Liver (tissue), 9 donors: Measurements from ENCODE around the gene SPSB2. TPM values are rescaled to one million over a fixed set of nuclear protein-coding genes. Genes with fewer than 3 reads are reported as not detected.

Experiments
- DNase-seq: peaks from one replicate; pipeline ENCODE4 v3.0.0-alpha.2; 2017; ENCODE audit warnings: low spot score
- H3K27ac ChIP-seq, 2 donors: one replicate each; pipeline ENCODE4 v1.7.0; 2013; ENCODE audit warnings: inconsistent platforms in 2 of 2, low read length in 2 of 2, control low read depth in 1 of 2, low read depth in 1 of 2, mild to moderate bottlenecking in 1 of 2
- H3K27me3 ChIP-seq, 4 donors: one replicate each; pipeline versions ENCODE4 v1.6.1 to v1.7.0; 2013; ENCODE audit warnings: low read length in 3 of 4, inconsistent platforms in 1 of 4, mild to moderate bottlenecking in 1 of 4, moderate library complexity in 1 of 4; ENCODE audit not compliant: control insufficient read depth in 4 of 4, insufficient read depth in 4 of 4
- H3K36me3 ChIP-seq, 4 donors: one replicate each; pipeline versions ENCODE4 v1.6.1 to v1.7.0; 2013; ENCODE audit warnings: low read length in 3 of 4, mild to moderate bottlenecking in 3 of 4, low read depth in 1 of 4, moderate library complexity in 1 of 4; ENCODE audit not compliant: control insufficient read depth in 4 of 4, insufficient read depth in 3 of 4
- H3K4me1 ChIP-seq, 4 donors: one replicate each; pipeline versions ENCODE4 v1.6.1 to v1.7.0; 2013; ENCODE audit warnings: low read length in 3 of 4, mild to moderate bottlenecking in 3 of 4, moderate library complexity in 1 of 4; ENCODE audit not compliant: control insufficient read depth in 4 of 4, insufficient read depth in 4 of 4
- H3K4me3 ChIP-seq, 3 donors: one replicate each; pipeline versions ENCODE4 v1.6.1 to v1.7.0; 2013; ENCODE audit warnings: low read length in 3 of 3, control low read depth in 1 of 3, low read depth in 1 of 3, mild to moderate bottlenecking in 1 of 3
- H3K9ac ChIP-seq, 2 donors: one replicate each; pipeline ENCODE4 v1.7.0; 2013; ENCODE audit warnings: low read length in 2 of 2, mild to moderate bottlenecking in 2 of 2, moderate library complexity in 2 of 2, control low read depth in 1 of 2, low read depth in 1 of 2
- H3K9me3 ChIP-seq, 4 donors: one replicate each; pipeline versions ENCODE4 v1.6.1 to v1.7.0; 2013; ENCODE audit warnings: low read length in 3 of 4; ENCODE audit not compliant: control insufficient read depth in 4 of 4
- FOXA2 ChIP-seq: IDR thresholded peaks from 2 replicates; pipeline ENCODE4 v1.6.1; 2016; ENCODE audit warnings: antibody characterized with exemption
- HNF4A ChIP-seq, 2 donors: conservative IDR thresholded peaks; 2 replicates each; pipeline ENCODE4 v1.6.1; 2016; ENCODE audit warnings: antibody characterized with exemption in 2 of 2, mild to moderate bottlenecking in 2 of 2
- MAX ChIP-seq: IDR thresholded peaks from 2 replicates; pipeline ENCODE4 v1.6.1; 2016; ENCODE audit warnings: antibody characterized with exemption
- NR2F2 ChIP-seq: IDR thresholded peaks from 2 replicates; pipeline ENCODE4 v1.6.1; 2016; ENCODE audit warnings: antibody characterized with exemption
- RAD21 ChIP-seq, 2 donors: IDR thresholded peaks; 2 replicates each; pipeline ENCODE4 v1.6.1; 2016; ENCODE audit warnings: antibody characterized with exemption in 2 of 2, mild to moderate bottlenecking in 2 of 2
- RXRA ChIP-seq, 2 donors: IDR thresholded peaks; 2 replicates each; pipeline ENCODE4 v1.6.1; 2017 to 2018; ENCODE audit warnings: antibody characterized with exemption in 2 of 2, mild to moderate bottlenecking in 1 of 2
- SP1 ChIP-seq: IDR thresholded peaks from 2 replicates; pipeline ENCODE4 v1.6.1; 2018; ENCODE audit warnings: antibody characterized with exemption, mild to moderate bottlenecking
- YY1 ChIP-seq: IDR thresholded peaks from 2 replicates; pipeline ENCODE4 v1.6.1; 2016; ENCODE audit warnings: antibody characterized with exemption, mild to moderate bottlenecking
- WGBS: extraction: QIAGEN DNeasy Blood & Tissue Kit; methylation state at CpG from one replicate; pipeline ENCODE4 v1.1.7; 2013; 5-methylcytosine and 5-hydroxymethylcytosine counted together
- polyA plus RNA-seq, 2 donors: library from polyadenylated mRNA; stranded (reverse) in 1 of 2; unstranded in 1 of 2; fragments of 200-250 nt in 1 of 2; fragments of >200 nt in 1 of 2; fragmentation: Nextera tagmentation in 1 of 2; extraction: Ambion mirVana in 1 of 2; gene quantifications; one replicate each; pipeline versions ENCODE4 v1.2.1 to v1.2.3, GENCODE V29; 2013 to 2015
- total RNA-seq, 2 donors: library from RNA; depleted of rRNA; stranded (reverse); fragments of >200 nt; gene quantifications; one replicate each; pipeline ENCODE4 v1.2.3, GENCODE V29; 2014
- TF ChIP-seq, protein P1 (sequence below): IDR thresholded peaks from 2 replicates; pipeline ENCODE4 v1.6.1; 2016; ENCODE audit warnings: antibody characterized with exemption, mild to moderate bottlenecking
- TF ChIP-seq, protein P2 (sequence below): fragments of 150-350 bp; IDR thresholded peaks from 2 replicates; pipeline ENCODE4 v1.5.1; 2017; ENCODE audit warnings: improper control_type of control experiment, low read depth, low read length; ENCODE audit not compliant: missing input control
- TF ChIP-seq, protein P3 (sequence below): IDR thresholded peaks from 2 replicates; pipeline ENCODE4 v1.6.1; 2016; ENCODE audit warnings: antibody characterized with exemption
- donor health status: healthy.
- donor health status: healthy.
- donor health status: healthy.
- donor health status: healthy.
- donor health status: healthy.

SPSB2 gene
- total and polyA plus RNA-seq, 4 donors = 3.2 to 4.6 (median 4.1) TPM

DNA sequence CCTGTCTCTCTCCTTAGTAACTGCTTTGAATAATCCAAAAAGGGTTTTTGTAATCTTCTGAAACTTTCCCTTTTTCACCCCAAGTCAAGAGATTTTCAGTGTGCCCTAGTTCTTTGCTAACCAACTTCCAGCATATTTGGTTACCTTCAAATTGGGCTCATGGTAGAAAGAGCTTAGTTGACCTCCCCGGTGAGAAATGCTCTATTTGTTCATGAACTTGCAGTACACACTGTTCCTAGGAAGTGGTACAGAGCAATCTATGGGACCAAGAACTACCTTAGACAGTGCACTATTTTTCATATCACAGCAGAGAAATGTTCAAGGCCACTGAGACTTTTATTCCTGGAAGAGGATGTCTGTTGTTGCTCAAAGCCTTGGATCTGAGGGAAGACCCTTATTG, 19.5 kb downstream of the SPSB2 start:
- DNase-seq = no peak
- Histone ChIP-seq H3K27me3 (no peaks in the 10 kb centered on the region), H3K9ac (no peak overlapping the region), H3K4me3 (no peak overlapping the region), H3K27ac (no peak overlapping the region), H3K36me3 (peaks cover 11 to 31% (median 22%) of the 10 kb centered on the region in 4 donors), H3K4me1 (peaks cover 7 to 23% (median 13%) of the 10 kb centered on the region in 4 donors), H3K9me3 (no peaks in the 10 kb centered on the region)
- 39% methylated on average over 1 of the region's 1 CpG for WGBS
- TF ChIP-seq SP1 (no peak), RXRA (IDR thresholded peaks at IDR 0.05) (no peak), FOXA2 (no peak), YY1 (no peak)

- H3K4me3 ChIP-seq = peak overlapping the region; percentile 34 to 73 (median 64)
- peak overlapping the region in 1 of 2 donors; percentile 21 for H3K9ac ChIP-seq
- H3K36me3 ChIP-seq = peaks cover 7 to 23% (median 14%) of the 10 kb centered on the region in 4 donors
- DNase-seq = peak; percentile 60
- peaks cover 7 to 23% (median 13%) of the 10 kb centered on the region in 4 donors for H3K4me1 ChIP-seq
- 5% methylated on average over 18 of the region's 18 CpGs for WGBS
- TF ChIP-seq, protein P1, sequence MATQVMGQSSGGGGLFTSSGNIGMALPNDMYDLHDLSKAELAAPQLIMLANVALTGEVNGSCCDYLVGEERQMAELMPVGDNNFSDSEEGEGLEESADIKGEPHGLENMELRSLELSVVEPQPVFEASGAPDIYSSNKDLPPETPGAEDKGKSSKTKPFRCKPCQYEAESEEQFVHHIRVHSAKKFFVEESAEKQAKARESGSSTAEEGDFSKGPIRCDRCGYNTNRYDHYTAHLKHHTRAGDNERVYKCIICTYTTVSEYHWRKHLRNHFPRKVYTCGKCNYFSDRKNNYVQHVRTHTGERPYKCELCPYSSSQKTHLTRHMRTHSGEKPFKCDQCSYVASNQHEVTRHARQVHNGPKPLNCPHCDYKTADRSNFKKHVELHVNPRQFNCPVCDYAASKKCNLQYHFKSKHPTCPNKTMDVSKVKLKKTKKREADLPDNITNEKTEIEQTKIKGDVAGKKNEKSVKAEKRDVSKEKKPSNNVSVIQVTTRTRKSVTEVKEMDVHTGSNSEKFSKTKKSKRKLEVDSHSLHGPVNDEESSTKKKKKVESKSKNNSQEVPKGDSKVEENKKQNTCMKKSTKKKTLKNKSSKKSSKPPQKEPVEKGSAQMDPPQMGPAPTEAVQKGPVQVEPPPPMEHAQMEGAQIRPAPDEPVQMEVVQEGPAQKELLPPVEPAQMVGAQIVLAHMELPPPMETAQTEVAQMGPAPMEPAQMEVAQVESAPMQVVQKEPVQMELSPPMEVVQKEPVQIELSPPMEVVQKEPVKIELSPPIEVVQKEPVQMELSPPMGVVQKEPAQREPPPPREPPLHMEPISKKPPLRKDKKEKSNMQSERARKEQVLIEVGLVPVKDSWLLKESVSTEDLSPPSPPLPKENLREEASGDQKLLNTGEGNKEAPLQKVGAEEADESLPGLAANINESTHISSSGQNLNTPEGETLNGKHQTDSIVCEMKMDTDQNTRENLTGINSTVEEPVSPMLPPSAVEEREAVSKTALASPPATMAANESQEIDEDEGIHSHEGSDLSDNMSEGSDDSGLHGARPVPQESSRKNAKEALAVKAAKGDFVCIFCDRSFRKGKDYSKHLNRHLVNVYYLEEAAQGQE = no peak
- TF ChIP-seq RAD21 (IDR thresholded peaks at IDR 0.05) (no peak), HNF4A (conservative IDR thresholded peaks at IDR 0.05) (no peak), MAX (no peak), NR2F2 (no peak), RXRA (IDR thresholded peaks at IDR 0.05) (no peak)
- TF ChIP-seq, protein P2, sequence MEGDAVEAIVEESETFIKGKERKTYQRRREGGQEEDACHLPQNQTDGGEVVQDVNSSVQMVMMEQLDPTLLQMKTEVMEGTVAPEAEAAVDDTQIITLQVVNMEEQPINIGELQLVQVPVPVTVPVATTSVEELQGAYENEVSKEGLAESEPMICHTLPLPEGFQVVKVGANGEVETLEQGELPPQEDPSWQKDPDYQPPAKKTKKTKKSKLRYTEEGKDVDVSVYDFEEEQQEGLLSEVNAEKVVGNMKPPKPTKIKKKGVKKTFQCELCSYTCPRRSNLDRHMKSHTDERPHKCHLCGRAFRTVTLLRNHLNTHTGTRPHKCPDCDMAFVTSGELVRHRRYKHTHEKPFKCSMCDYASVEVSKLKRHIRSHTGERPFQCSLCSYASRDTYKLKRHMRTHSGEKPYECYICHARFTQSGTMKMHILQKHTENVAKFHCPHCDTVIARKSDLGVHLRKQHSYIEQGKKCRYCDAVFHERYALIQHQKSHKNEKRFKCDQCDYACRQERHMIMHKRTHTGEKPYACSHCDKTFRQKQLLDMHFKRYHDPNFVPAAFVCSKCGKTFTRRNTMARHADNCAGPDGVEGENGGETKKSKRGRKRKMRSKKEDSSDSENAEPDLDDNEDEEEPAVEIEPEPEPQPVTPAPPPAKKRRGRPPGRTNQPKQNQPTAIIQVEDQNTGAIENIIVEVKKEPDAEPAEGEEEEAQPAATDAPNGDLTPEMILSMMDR = no peak
- TF ChIP-seq, protein P3, sequence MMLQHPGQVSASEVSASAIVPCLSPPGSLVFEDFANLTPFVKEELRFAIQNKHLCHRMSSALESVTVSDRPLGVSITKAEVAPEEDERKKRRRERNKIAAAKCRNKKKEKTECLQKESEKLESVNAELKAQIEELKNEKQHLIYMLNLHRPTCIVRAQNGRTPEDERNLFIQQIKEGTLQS = no peak
- H3K27ac ChIP-seq = peak overlapping the region in 1 of 2 donors; percentile 47
- no peaks in the 10 kb centered on the region for H3K27me3 ChIP-seq
- no peaks in the 10 kb centered on the region for H3K9me3 ChIP-seq
Observed at GRCh38 chr12:6852651-6853354, 20.3 kb downstream of the SPSB2 start.
